Stimulated activated naive CD4-positive, alpha-beta T cell (primary cell): ENCODE results near the gene HSPG2.
"Not testable (repeated sequence)": the region's sequence is repeated elsewhere in the genome, so short reads cannot be mapped to it uniquely, and the experiment has no call there.

Source experiments
- DNase-seq, 6 experiments: peaks; one replicate each; lab custom pipeline; 2025; lab: John Stamatoyannopoulos, UW

The HSPG2 gene

GRCh38 chr1:21937034-21937371 lies at the start of gene HSPG2:
TSS of gene HSPG2 (minus strand) at chr1:21937310. CDS start at chr1:21937217, 93 bp downstream.
- no peak for DNase-seq

- not testable (repeated sequence) for DNase-seq
These were observed 49.3 kb upstream of the HSPG2 start for GRCh38 chr1:21986386-21986785.

- DNase-seq = not testable (repeated sequence)
These were observed 48.8 kb upstream of the HSPG2 start for GRCh38 chr1:21985893-21986292.

- not testable (repeated sequence) for DNase-seq
These were observed 46.4 kb upstream of the HSPG2 start for GRCh38 chr1:21983539-21983938.

- DNase-seq = not testable (repeated sequence)
These were observed 45.0 kb upstream of the HSPG2 start for GRCh38 chr1:21982122-21982521.

GRCh38 chr1:21981253-21981652 lies 44.1 kb upstream of the HSPG2 start:
- DNase-seq = not testable (repeated sequence)

GRCh38 chr1:21980515-21981220 lies 43.6 kb upstream of the HSPG2 start:
- DNase-seq = not testable (repeated sequence)

GRCh38 chr1:21978209-21978608 lies 41.1 kb upstream of the HSPG2 start:
- DNase-seq = not testable (repeated sequence)

GRCh38 chr1:21976703-21977239 lies 39.7 kb upstream of the HSPG2 start, which contains the start of gene CELA3B:
TSS of gene CELA3B (plus strand) at chr1:21977022. CDS start at chr1:21977040, 18 bp downstream.
- DNase-seq = not testable (repeated sequence)

- not testable (repeated sequence) for DNase-seq
These were observed 38.2 kb upstream of the HSPG2 start for GRCh38 chr1:21975296-21975695.

GRCh38 chr1:21974699-21975098 lies 37.6 kb upstream of the HSPG2 start:
- not testable (repeated sequence) for DNase-seq

GRCh38 chr1:21973948-21974347 lies 36.8 kb upstream of the HSPG2 start:
- DNase-seq = not testable (repeated sequence)

- not testable (repeated sequence) for DNase-seq
These were observed 35.9 kb upstream of the HSPG2 start for GRCh38 chr1:21972973-21973441.

GRCh38 chr1:21970523-21970922 lies 33.4 kb upstream of the HSPG2 start:
- DNase-seq = not testable (repeated sequence)

GRCh38 chr1:21969066-21969465 lies 32.0 kb upstream of the HSPG2 start:
- not testable (repeated sequence) for DNase-seq

- DNase-seq = not testable (repeated sequence)
These were observed 30.1 kb upstream of the HSPG2 start for GRCh38 chr1:21967216-21967615.

- DNase-seq = no peak
These were observed 29.3 kb upstream of the HSPG2 start for GRCh38 chr1:21966247-21967000.

GRCh38 chr1:21963477-21964217 lies 26.5 kb upstream of the HSPG2 start:
- peak; percentile 59 to 85 (median 76) for DNase-seq

- DNase-seq = no peak
These were observed 24.7 kb upstream of the HSPG2 start for GRCh38 chr1:21961799-21962198.

- no peak for DNase-seq
These were observed 24.2 kb upstream of the HSPG2 start for GRCh38 chr1:21961337-21961736.

- peak; percentile 37 to 78 (median 70) for DNase-seq
These were observed 19.8 kb upstream of the HSPG2 start for GRCh38 chr1:21956720-21957552.
